Heart right ventricle (tissue), 16 donors: ENCODE measurements around the gene DPH2. TPM values are rescaled to one million over a fixed set of nuclear protein-coding genes. Genes with fewer than 3 reads are reported as not detected.

Source experiments
- ATAC-seq, 8 donors: fragments of 200-7000 bp; cut with Tn5 transposase; one replicate each; pipeline ENCODE4 v1.9.1; 2020; ENCODE audit warnings: mild to moderate bottlenecking in 8 of 8, moderate library complexity in 8 of 8, moderate number of reproducible peaks in 1 of 8
- DNase-seq, 2 donors: peaks; one replicate each; pipeline ENCODE4 v3.0.0-alpha.2; 2020
- H3K27ac ChIP-seq, 10 donors: fragments of 200-600 bp; sonication (generic) in 2 of 10; one replicate each; pipeline versions ENCODE4 v1.5.0 to v1.8.0; 2020 to 2022; ENCODE audit warnings: mild to moderate bottlenecking in 3 of 10
- H3K27me3 ChIP-seq, 7 donors: fragments of 200-600 bp; one replicate each; pipeline ENCODE4 v1.8.0; 2021 to 2022; ENCODE audit warnings: mild to moderate bottlenecking in 2 of 7
- H3K36me3 ChIP-seq, 9 donors: fragments of 200-600 bp; sonication (generic) in 1 of 9; one replicate each; pipeline versions ENCODE4 v1.5.0 to v1.8.0; 2020 to 2022; ENCODE audit warnings: mild to moderate bottlenecking in 2 of 9
- H3K4me1 ChIP-seq, 9 donors: fragments of 200-600 bp; sonication (generic) in 1 of 9; one replicate each; pipeline versions ENCODE4 v1.5.0 to v1.8.0; 2020 to 2022; ENCODE audit warnings: mild to moderate bottlenecking in 4 of 9
- H3K4me3 ChIP-seq, 10 donors: fragments of 200-600 bp; sonication (generic) in 2 of 10; one replicate each; pipeline versions ENCODE4 v1.5.0 to v1.8.0; 2020 to 2022; ENCODE audit warnings: mild to moderate bottlenecking in 7 of 10, moderate library complexity in 2 of 10
- H3K9me3 ChIP-seq, 11 donors: fragments of 200-600 bp in 10 of 11; sonication (generic) in 2 of 11; one replicate each; pipeline versions ENCODE4 v1.5.0 to v1.8.0; 2013 to 2022; ENCODE audit warnings: mild to moderate bottlenecking in 2 of 11, control low read depth in 1 of 11, moderate library complexity in 1 of 11
- CTCF ChIP-seq, 9 donors: fragments of 200-600 bp; sonication (generic) in 2 of 9; IDR thresholded peaks; one replicate each; pipeline versions ENCODE4 v1.5.0 to v1.8.0; 2021 to 2022; ENCODE audit warnings: antibody characterized with exemption in 9 of 9, mild to moderate bottlenecking in 5 of 9, moderate library complexity in 1 of 9
- WGBS, 2 donors: extraction: QIAGEN DNeasy Blood & Tissue Kit; methylation state at CpG; one replicate each; pipeline ENCODE4 v1.1.7; 2013; ENCODE audit warnings: inconsistent platforms in 1 of 2; 5-methylcytosine and 5-hydroxymethylcytosine counted together
- intact Hi-C, 10 donors: fragments of 100-400 bp; cut with DNase I; formaldehyde crosslinking; loops; one replicate each; pipeline versions ENCODE4 v1.11.1 to v1.14.2; 2022
- polyA plus RNA-seq, 2 donors: library from polyadenylated mRNA; stranded (reverse); fragments of 200-250 nt; gene quantifications; one replicate each; pipeline ENCODE4 v1.2.3, GENCODE V29; 2013
- total RNA-seq, 10 donors: library from RNA; stranded (reverse); fragmentation: NEBNext Ultra II Directional in 3 of 10; extraction: Animal tissue kit (Norgen Biotek cat#: 25700) in 3 of 10; gene quantifications; one replicate each; pipeline versions ENCODE4 v1.2.1 to v1.2.4, GENCODE V29; 2021 to 2023
- donor health status: Arrhythmogenic right ventricular cardiomyopathy.
- donor health status: ischemic (EF 13 %, LVEDD 7.1; RV severe dilation, severe dysfunction).
- donor health status: healthy with polysubstance abuse.
- donor health status: DM: no; HTN: yes; CAD: no.
- donor health status: DM: no; HTN: no; CAD: no.
- donor health status: ischemic (EF 25% LVEDD 6.9; RV normal size, moderate dysfunction).
- donor health status: ischemic (EF 25% LVEDD 5.7; RV mildly dilated, moderate dysfunction).
- donor health status: healthy.
- donor health status: DM: yes; HTN: yes; CAD: no.
- donor health status: Ischemic cardiomyopathy.
- donor health status: ischemic (EF 35%, LVEDD 5.7; RV mildly dilated, moderate dysfunction).
- donor health status: nonischemic (EF 11% LVEDD 7.7; RV severe dilation, severe dysfunction).
- donor health status: DM: yes; HTN: yes; CAD: no.
- donor health status: PGD.
- donor health status: ischemic (EF 29% LVEDD 5.4; RV normal size, mild dysfunction).
- donor health status: nonischemic (EF 23%, LVEDD 6.1; RV moderate dilation, normal function).

The DPH2 gene
- total and polyA plus RNA-seq, 12 donors: 9.4 to 33.7 (median 14.3) TPM

DNA sequence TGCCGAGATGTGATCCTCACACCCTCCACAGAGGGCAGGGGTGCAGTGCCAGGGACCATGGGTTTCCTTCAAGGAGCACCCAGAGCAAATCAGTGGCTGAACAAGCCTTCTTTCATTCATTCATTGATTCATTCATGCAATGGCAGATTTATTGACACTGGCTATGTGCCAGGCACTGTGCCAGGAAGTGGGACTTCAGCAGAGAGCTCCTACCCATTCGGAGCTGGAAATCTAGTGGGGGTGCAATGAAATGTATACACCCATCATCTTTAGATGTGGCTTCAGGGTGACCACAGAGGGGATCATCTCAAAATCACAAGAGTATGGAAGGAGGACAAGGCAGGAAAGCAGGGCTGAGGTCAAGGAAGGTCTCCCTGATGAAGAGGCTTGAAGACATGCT is 42.6 kb downstream of the DPH2 start:
- Histone ChIP-seq H3K4me1 (peaks cover 0 to 21% (median 0%) of the 10 kb centered on the region in 9 donors), H3K36me3 (no peaks in the 10 kb centered on the region), H3K27ac (no peak overlapping the region), H3K9me3 (no peaks in the 10 kb centered on the region), H3K27me3 (no peaks in the 10 kb centered on the region), H3K4me3 (no peak overlapping the region)
- DNase-seq (no peak), ATAC-seq (no peak)
- intact Hi-C loops: no loop called here
- WGBS, 2 donors: 70 to 77% methylated on average over 2 of the region's 2 CpGs
- no peak for TF ChIP-seq CTCF (IDR thresholded peaks at IDR 0.05)

DNA sequence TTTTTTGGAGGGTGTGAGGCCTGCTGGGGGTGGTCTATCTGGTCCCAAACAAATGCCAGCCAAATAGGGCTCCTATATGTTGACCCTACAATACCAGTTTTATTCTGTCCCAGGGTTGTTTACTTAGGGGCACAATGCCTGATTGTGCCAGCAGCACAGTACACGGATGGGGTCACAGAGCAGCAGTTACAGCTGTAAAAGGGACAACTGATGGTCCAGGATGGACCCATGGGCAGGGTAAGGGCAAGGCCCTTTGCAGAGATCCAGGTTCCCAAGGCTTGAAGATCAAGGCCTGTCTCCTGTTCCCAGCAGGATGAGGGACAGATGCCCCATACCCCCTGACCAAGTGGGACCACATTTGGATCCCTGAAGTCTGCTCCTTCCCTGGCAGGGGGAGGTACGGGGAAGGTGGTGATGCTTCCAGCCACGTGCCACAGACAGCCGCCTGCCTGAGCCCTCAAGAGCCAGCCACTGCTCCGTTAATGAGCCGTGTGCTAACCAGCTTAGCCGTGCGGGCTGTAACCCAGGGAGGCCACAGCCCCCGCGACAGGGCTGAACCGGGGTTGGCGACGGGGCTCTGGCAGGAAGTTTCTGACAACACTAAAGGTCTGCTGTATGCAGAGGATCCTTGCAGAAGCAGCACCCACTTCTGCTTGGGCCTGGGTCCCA is 43.3 kb downstream of the DPH2 start:
- H3K27me3 ChIP-seq: no peaks in the 10 kb centered on the region
- ATAC-seq (no peak), DNase-seq (no peak)
- TF ChIP-seq CTCF (IDR thresholded peaks at IDR 0.05): no peak
- no peak overlapping the region for H3K4me3 ChIP-seq
- no peak overlapping the region for H3K27ac ChIP-seq
- no peaks in the 10 kb centered on the region for H3K9me3 ChIP-seq
- H3K4me1 ChIP-seq: peaks cover 0 to 21% (median 0%) of the 10 kb centered on the region in 9 donors
- intact Hi-C loops: no loop called here
- H3K36me3 ChIP-seq: no peaks in the 10 kb centered on the region
- 72 to 77% methylated on average over 13 of the region's 13 CpGs for WGBS, 2 donors

- H3K36me3 ChIP-seq: no peaks in the 10 kb centered on the region
- intact Hi-C loops: no loop called here
- peaks cover 0 to 21% (median 0%) of the 10 kb centered on the region in 9 donors for H3K4me1 ChIP-seq
- TF ChIP-seq CTCF (IDR thresholded peaks at IDR 0.05): no peak
- H3K27ac ChIP-seq: no peak overlapping the region
- ATAC-seq: no peak
- no peaks in the 10 kb centered on the region for H3K9me3 ChIP-seq
- no peak for DNase-seq
- WGBS, 2 donors: 79 to 85% methylated on average over 5 of the region's 5 CpGs
- no peak overlapping the region for H3K4me3 ChIP-seq
- H3K27me3 ChIP-seq: no peaks in the 10 kb centered on the region
Measured at GRCh38 chr1:44013949-44014348, 44.1 kb downstream of the DPH2 start.

DNA sequence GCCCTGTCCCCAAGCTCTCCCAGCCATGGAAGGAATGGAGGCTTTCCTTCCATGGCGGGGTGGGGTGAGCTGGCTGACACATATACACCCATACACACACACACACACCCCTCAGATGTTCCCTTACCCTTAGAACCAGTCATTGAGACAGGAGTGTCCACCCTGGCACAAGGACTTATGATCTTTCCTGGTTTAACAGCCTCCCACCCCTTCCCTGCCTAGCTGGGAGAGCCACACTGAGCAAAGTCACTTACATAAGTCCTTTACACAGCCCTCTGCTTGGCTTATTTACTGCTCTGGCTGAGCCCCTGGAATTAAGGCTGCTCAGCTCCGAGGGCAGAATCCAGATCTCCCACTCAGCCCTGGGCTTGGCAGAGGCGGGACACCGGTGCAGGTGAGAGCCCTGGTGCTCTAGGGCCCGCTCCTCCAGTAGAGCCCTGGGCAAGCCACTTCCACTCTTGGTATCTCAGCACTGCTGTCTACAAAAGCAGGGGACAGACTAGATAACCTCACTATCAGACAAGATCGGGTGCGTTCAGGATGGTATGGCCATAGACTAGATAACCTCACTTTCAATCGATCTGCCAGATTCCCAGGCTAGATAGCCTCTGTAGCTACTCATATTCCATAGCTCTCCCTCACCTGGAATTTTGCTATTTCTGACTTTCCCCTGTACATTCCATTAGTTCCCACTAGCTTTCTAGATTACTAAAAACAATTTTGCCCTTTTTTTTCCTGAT is 44.7 kb downstream of the DPH2 start:
- no peaks in the 10 kb centered on the region for H3K36me3 ChIP-seq
- no peak overlapping the region for H3K27ac ChIP-seq
- no peaks in the 10 kb centered on the region for H3K27me3 ChIP-seq
- DNase-seq (no peak), ATAC-seq (no peak)
- WGBS, 2 donors: 66 to 72% methylated on average over 8 of the region's 8 CpGs
- peaks cover 0 to 21% (median 0%) of the 10 kb centered on the region in 9 donors for H3K4me1 ChIP-seq
- no peak overlapping the region for H3K4me3 ChIP-seq
- intact Hi-C loops: no loop called here
- TF ChIP-seq CTCF (IDR thresholded peaks at IDR 0.05): no peak
- no peaks in the 10 kb centered on the region for H3K9me3 ChIP-seq
